ENCODE data around the gene MTG2. TPM values are rescaled to one million over a fixed set of nuclear protein-coding genes. Genes with fewer than 3 reads are reported as not detected.

The MTG2 gene
- polyA plus RNA-seq, 1 donor from 2014 or later = 36.1 TPM

GRCh38 chr20:62222266-62222850, 39.5 kb downstream of the MTG2 start:
- Histone ChIP-seq H3K79me2 (replicated peaks; ENCODE audit: insufficient read depth, low read length) (no peaks in the 10 kb centered on the region), H3F3A (ENCODE audit: insufficient read depth, low read length, poor library complexity, severe bottlenecking) (no peaks in the 10 kb centered on the region), H3K4me2 (ENCODE audit: low read length) (no peak overlapping the region), H3K9me3 (ENCODE audit: low read length) (no peaks in the 10 kb centered on the region), H3K36me3 (ENCODE audit: insufficient read depth, low read length) (no peaks in the 10 kb centered on the region), H3K4me3 (ENCODE audit: low read length) (no peak overlapping the region), H3K27me3 (ENCODE audit: insufficient read depth, low read depth, low read length) (peaks cover 39% of the 10 kb centered on the region), H3K27ac (ENCODE audit: low read length) (no peak overlapping the region), H2AFZ (ENCODE audit: low read depth, low read length) (no peak overlapping the region), H3K9me2 (ENCODE audit: insufficient read depth, low read length) (no peaks in the 10 kb centered on the region), H3K9ac (ENCODE audit: low read length) (no peak overlapping the region), H4K20me1 (ENCODE audit: insufficient read depth) (no peaks in the 10 kb centered on the region)
- TF ChIP-seq MXI1 (conservative IDR thresholded peaks at IDR 0.05; ENCODE audit: poor library complexity, severe bottlenecking) (no peak), SMC3 (conservative IDR thresholded peaks at IDR 0.05; ENCODE audit: poor library complexity) (no peak), RAD21 (conservative IDR thresholded peaks at IDR 0.05) (no peak), POLR2AphosphoS5 (IDR thresholded peaks at IDR 0.05) (no peak), TAF1 (IDR thresholded peaks at IDR 0.05; ENCODE audit: low read depth) (no peak), REST (IDR thresholded peaks at IDR 0.05; ENCODE audit: borderline replicate concordance) (no peak), EZH2 (IDR thresholded peaks at IDR 0.05; ENCODE audit: borderline replicate concordance, insufficient read depth, low read length, poor library complexity, severe bottlenecking) (no peak), CTCF (IDR thresholded peaks at IDR 0.05; ENCODE audit: poor library complexity, severe bottlenecking) (no peak), EP300 (conservative IDR thresholded peaks at IDR 0.05; ENCODE audit: poor library complexity, severe bottlenecking) (no peak)

- no peak overlapping the region for H3K4me2 ChIP-seq (ENCODE audit: low read length)
- H3K79me2 ChIP-seq (replicated peaks; ENCODE audit: insufficient read depth, low read length) = no peaks in the 10 kb centered on the region
- no peak for TF ChIP-seq CTCF (IDR thresholded peaks at IDR 0.05; ENCODE audit: poor library complexity, severe bottlenecking)
- TF ChIP-seq EZH2 (IDR thresholded peaks at IDR 0.05; ENCODE audit: borderline replicate concordance, insufficient read depth, low read length, poor library complexity, severe bottlenecking) = no peak
- TF ChIP-seq RAD21 (conservative IDR thresholded peaks at IDR 0.05) = no peak
- no peak for TF ChIP-seq POLR2AphosphoS5 (IDR thresholded peaks at IDR 0.05)
- TF ChIP-seq SMC3 (conservative IDR thresholded peaks at IDR 0.05; ENCODE audit: poor library complexity) = no peak
- no peak for TF ChIP-seq REST (IDR thresholded peaks at IDR 0.05; ENCODE audit: borderline replicate concordance)
- no peak for TF ChIP-seq EP300 (conservative IDR thresholded peaks at IDR 0.05; ENCODE audit: poor library complexity, severe bottlenecking)
- TF ChIP-seq MXI1 (conservative IDR thresholded peaks at IDR 0.05; ENCODE audit: poor library complexity, severe bottlenecking) = no peak
- no peak for TF ChIP-seq TAF1 (IDR thresholded peaks at IDR 0.05; ENCODE audit: low read depth)
- H3K4me3 ChIP-seq (ENCODE audit: low read length) = no peak overlapping the region
- H3F3A ChIP-seq (ENCODE audit: insufficient read depth, low read length, poor library complexity, severe bottlenecking) = no peaks in the 10 kb centered on the region
- H3K27ac ChIP-seq (ENCODE audit: low read length) = no peak overlapping the region
- peaks cover 39% of the 10 kb centered on the region for H3K27me3 ChIP-seq (ENCODE audit: insufficient read depth, low read depth, low read length)
- H3K9me2 ChIP-seq (ENCODE audit: insufficient read depth, low read length) = no peaks in the 10 kb centered on the region
- no peaks in the 10 kb centered on the region for H4K20me1 ChIP-seq (ENCODE audit: insufficient read depth)
- no peak overlapping the region for H3K9ac ChIP-seq (ENCODE audit: low read length)
- no peaks in the 10 kb centered on the region for H3K36me3 ChIP-seq (ENCODE audit: insufficient read depth, low read length)
- no peaks in the 10 kb centered on the region for H3K9me3 ChIP-seq (ENCODE audit: low read length)
- no peak overlapping the region for H2AFZ ChIP-seq (ENCODE audit: low read depth, low read length)
These were observed 40.1 kb downstream of the MTG2 start for GRCh38 chr20:62222972-62223371.

All from neural cell (in vitro differentiated cells).